CD4-positive, alpha-beta T cell (primary cell): ENCODE data around the gene TTC27. TPM values are rescaled to one million over a fixed set of nuclear protein-coding genes. Genes with fewer than 3 reads are reported as not detected.

Experiments used
- ATAC-seq: fragments of 200-7000 bp; cut with Tn5 transposase; one replicate; pipeline ENCODE4 v1.10.0; 2022; ENCODE audit warnings: mild to moderate bottlenecking; ENCODE audit not compliant: poor library complexity
- CTCF ChIA-PET: fragments of 350-600 bp; sonication (Branson Sonifier 250); formaldehyde crosslinking; loops from one replicate; lab custom pipeline; 2021; ENCODE audit warnings: antibody characterized with exemption, inconsistent platforms; lab: Charles Lee
- POLR2A ChIA-PET: fragments of 350-600 bp; sonication (Branson Sonifier 250); formaldehyde crosslinking; loops from one replicate; lab custom pipeline; 2021; ENCODE audit warnings: antibody characterized with exemption, inconsistent platforms; lab: Charles Lee
- DNase-seq, 14 experiments: peaks; one replicate each; pipeline ENCODE4 v3.0.0-alpha.2; 2013 to 2020; ENCODE audit warnings: mixed read lengths in 2 of 14
- H3K27ac ChIP-seq, 2 donors: one replicate each; pipeline versions ENCODE4 v1.5.1 to v1.7.0; 2013; ENCODE audit warnings: low read length in 2 of 2, low read depth in 1 of 2, mild to moderate bottlenecking in 1 of 2
- H3K27me3 ChIP-seq, 2 experiments: 1 replicate in 1 of 2; 2 replicates in 1 of 2; pipeline versions ENCODE4 v1.6.1 to v1.7.0; 2013; ENCODE audit warnings: low read length in 2 of 2, control low read depth in 1 of 2, mild to moderate bottlenecking in 1 of 2, moderate library complexity in 1 of 2; ENCODE audit not compliant: insufficient read depth in 2 of 2, control insufficient read depth in 1 of 2
- H3K36me3 ChIP-seq: one replicate; pipeline ENCODE4 v1.6.1; 2013; ENCODE audit warnings: low read length, control low read depth; ENCODE audit not compliant: insufficient read depth
- H3K4me1 ChIP-seq: one replicate; pipeline ENCODE4 v1.6.1; 2013; ENCODE audit warnings: low read length, control low read depth; ENCODE audit not compliant: insufficient read depth
- H3K4me3 ChIP-seq: one replicate; pipeline ENCODE4 v1.5.1; 2013; ENCODE audit warnings: mild to moderate bottlenecking, low read length, moderate library complexity
- H3K9me3 ChIP-seq, 2 experiments: 1 replicate in 1 of 2; 2 replicates in 1 of 2; pipeline versions ENCODE4 v1.6.1 to v1.7.0; 2013; ENCODE audit warnings: low read length in 2 of 2, mild to moderate bottlenecking in 2 of 2, control low read depth in 1 of 2, moderate library complexity in 1 of 2; ENCODE audit not compliant: control insufficient read depth in 1 of 2, insufficient read depth in 1 of 2
- H3K27ac Mint-ChIP-seq: one replicate; pipeline ENCODE4 v1.8.0; 2020; ENCODE audit warnings: mixed read lengths
- H3K27me3 Mint-ChIP-seq: one replicate; pipeline ENCODE4 v1.8.0; 2021; ENCODE audit warnings: mixed read lengths
- H3K36me3 Mint-ChIP-seq: one replicate; pipeline ENCODE4 v1.8.0; 2021; ENCODE audit warnings: low read depth, mixed read lengths
- H3K4me1 Mint-ChIP-seq: one replicate; pipeline ENCODE4 v1.8.0; 2021; ENCODE audit warnings: low read depth, mixed read lengths
- H3K4me3 Mint-ChIP-seq: one replicate; pipeline ENCODE4 v1.8.0; 2020; ENCODE audit warnings: mild to moderate bottlenecking, mixed read lengths
- H3K9me3 Mint-ChIP-seq: one replicate; pipeline ENCODE4 v1.8.0; 2020; ENCODE audit warnings: mixed read lengths
- intact Hi-C, 2 experiments: fragments of 100-400 bp; cut with DNase I in 1 of 2; cut with micrococcal nuclease in 1 of 2; formaldehyde crosslinking; loops; one replicate each; pipeline versions ENCODE4 v1.15.1 to v1.9.0; 2023 to 2025; cut with DNase I, micrococcal nuclease
- total RNA-seq, 174 experiments: library from RNA in 2 of 174; stranded (reverse) in 2 of 174; gene quantifications; one replicate each; pipeline ENCODE4 v1.2.3 and lab custom pipeline; 2021 to 2026
- TF ChIP-seq, protein P1 (sequence below): fragments of 200-600 bp; IDR thresholded peaks from one replicate; pipeline ENCODE4 v1.8.0; 2022; ENCODE audit warnings: antibody characterized with exemption, mild to moderate bottlenecking

Gene TTC27
- total RNA-seq, 2 experiments from 2014 or later, result 11.6 to 17.6 TPM

DNA sequence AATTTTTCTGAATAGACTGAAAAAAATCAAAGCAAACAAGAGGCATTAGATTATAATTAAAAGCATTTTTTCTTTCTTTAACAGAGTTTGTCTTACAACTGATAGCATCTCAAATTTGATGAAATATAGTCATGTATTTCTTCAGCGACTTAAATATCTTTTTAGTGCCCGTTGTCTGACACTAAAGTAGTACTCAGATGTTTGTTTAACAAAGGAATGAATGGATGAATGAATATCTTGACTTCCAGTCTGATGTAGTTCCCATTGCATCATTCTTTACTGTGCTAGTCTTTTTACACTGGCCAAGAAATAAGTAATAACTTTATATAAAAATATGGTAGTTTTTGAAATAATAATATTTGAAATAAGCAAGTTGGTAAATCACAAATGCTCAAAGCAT, 111.1 kb downstream of the TTC27 start:
- peaks cover 52% of the 10 kb centered on the region for H3K36me3 ChIP-seq
- intact Hi-C loops, result no loop called here
- TF ChIP-seq, protein P1, sequence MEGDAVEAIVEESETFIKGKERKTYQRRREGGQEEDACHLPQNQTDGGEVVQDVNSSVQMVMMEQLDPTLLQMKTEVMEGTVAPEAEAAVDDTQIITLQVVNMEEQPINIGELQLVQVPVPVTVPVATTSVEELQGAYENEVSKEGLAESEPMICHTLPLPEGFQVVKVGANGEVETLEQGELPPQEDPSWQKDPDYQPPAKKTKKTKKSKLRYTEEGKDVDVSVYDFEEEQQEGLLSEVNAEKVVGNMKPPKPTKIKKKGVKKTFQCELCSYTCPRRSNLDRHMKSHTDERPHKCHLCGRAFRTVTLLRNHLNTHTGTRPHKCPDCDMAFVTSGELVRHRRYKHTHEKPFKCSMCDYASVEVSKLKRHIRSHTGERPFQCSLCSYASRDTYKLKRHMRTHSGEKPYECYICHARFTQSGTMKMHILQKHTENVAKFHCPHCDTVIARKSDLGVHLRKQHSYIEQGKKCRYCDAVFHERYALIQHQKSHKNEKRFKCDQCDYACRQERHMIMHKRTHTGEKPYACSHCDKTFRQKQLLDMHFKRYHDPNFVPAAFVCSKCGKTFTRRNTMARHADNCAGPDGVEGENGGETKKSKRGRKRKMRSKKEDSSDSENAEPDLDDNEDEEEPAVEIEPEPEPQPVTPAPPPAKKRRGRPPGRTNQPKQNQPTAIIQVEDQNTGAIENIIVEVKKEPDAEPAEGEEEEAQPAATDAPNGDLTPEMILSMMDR, result no peak
- no peaks in the 10 kb centered on the region for H3K27me3 ChIP-seq
- CTCF ChIA-PET, result no interaction called here
- no peak for ATAC-seq
- H3K27ac ChIP-seq, result no peak overlapping the region
- H3K4me1 ChIP-seq, result no peaks in the 10 kb centered on the region
- POLR2A ChIA-PET, result no interaction called here
- H3K4me3 ChIP-seq, result no peak overlapping the region
- no peak overlapping the region for H3K4me3 Mint-ChIP-seq
- H3K27ac Mint-ChIP-seq, result no peak overlapping the region
- H3K27me3 Mint-ChIP-seq, result no peaks in the 10 kb centered on the region
- H3K9me3 Mint-ChIP-seq, result no peaks in the 10 kb centered on the region
- H3K9me3 ChIP-seq, result no peaks in the 10 kb centered on the region
- H3K4me1 Mint-ChIP-seq, result no peaks in the 10 kb centered on the region
- H3K36me3 Mint-ChIP-seq, result peaks cover 89% of the 10 kb centered on the region
- DNase-seq, result no peak

DNA sequence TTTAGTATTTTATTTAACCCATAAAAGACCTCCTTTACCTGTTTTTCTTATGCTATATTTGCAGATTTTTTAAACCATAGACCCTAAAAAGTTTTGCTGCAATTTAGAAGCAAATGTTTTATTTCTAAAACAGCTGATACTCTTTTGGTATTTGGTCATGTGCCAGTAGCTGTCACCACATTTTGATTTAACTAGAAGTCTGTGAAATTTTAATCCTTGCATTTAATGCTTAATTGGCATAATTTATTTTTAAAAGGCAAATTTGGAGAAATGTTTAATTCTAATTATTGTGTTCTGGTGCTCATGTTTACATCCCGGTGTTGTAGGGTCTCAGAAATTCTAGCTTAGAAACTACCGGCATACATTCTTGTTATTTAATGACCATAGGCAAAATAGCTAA, 111.8 kb downstream of the TTC27 start:
- intact Hi-C loops, result no loop called here
- CTCF ChIA-PET, result interaction anchor here (1.2 kb wide), 1 partner anchor 10 kb away, joined by 4 read pairs; no protein-coding TSS in a partner anchor
- no peak overlapping the region for H3K4me3 ChIP-seq
- no peaks in the 10 kb centered on the region for H3K27me3 ChIP-seq
- no peak for ATAC-seq
- POLR2A ChIA-PET, result no interaction called here
- no peak for DNase-seq
- peaks cover 48% of the 10 kb centered on the region for H3K36me3 ChIP-seq
- TF ChIP-seq, protein P1, result no peak
- H3K27ac ChIP-seq, result no peak overlapping the region
- H3K9me3 ChIP-seq, result no peaks in the 10 kb centered on the region
- no peak overlapping the region for H3K27ac Mint-ChIP-seq
- H3K4me3 Mint-ChIP-seq, result no peak overlapping the region
- H3K4me1 Mint-ChIP-seq, result no peaks in the 10 kb centered on the region
- peaks cover 92% of the 10 kb centered on the region for H3K36me3 Mint-ChIP-seq
- no peaks in the 10 kb centered on the region for H3K4me1 ChIP-seq
- no peaks in the 10 kb centered on the region for H3K9me3 Mint-ChIP-seq
- H3K27me3 Mint-ChIP-seq, result no peaks in the 10 kb centered on the region

DNA sequence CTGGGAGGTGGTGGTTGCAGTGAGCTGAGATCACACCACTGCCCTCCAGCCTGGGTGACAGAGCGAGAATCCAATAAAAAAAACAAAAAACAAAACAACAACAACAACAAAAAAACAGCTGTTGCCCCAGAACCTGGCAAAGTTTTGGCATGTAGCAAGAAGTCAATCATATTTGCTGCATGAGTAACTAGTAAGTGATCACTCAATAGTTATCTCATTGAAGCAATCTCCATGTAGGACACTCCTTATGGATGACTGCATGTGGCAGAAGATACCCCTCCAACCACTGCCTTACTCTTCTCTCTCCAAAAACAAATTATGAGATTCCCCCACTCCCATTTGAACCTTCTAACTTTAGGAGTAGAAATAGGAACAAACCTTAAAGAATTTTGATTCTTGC, 113.7 kb downstream of the TTC27 start:
- H3K27ac ChIP-seq, result no peak overlapping the region
- POLR2A ChIA-PET, result no interaction called here
- ATAC-seq, result no peak
- peaks cover 43% of the 10 kb centered on the region for H3K36me3 ChIP-seq
- Mint-ChIP-seq H3K27me3 (no peaks in the 10 kb centered on the region), H3K27ac (no peak overlapping the region), H3K9me3 (peaks cover under 1% of the 10 kb centered on the region), H3K4me1 (no peaks in the 10 kb centered on the region), H3K4me3 (no peak overlapping the region), H3K36me3 (peaks cover 87% of the 10 kb centered on the region)
- no peak for DNase-seq
- no peaks in the 10 kb centered on the region for H3K4me1 ChIP-seq
- TF ChIP-seq, protein P1, result no peak
- no peak overlapping the region for H3K4me3 ChIP-seq
- H3K9me3 ChIP-seq, result no peaks in the 10 kb centered on the region
- H3K27me3 ChIP-seq, result no peaks in the 10 kb centered on the region
- CTCF ChIA-PET, result no interaction called here
- intact Hi-C loops, result no loop called here
